Stimulated activated CD8-positive, alpha-beta memory T cell treated with anti-CD3 and anti-CD28 coated beads, Interleukin-4, amount 100 ng/mL, for 24 hours (primary cell): Measurements from ENCODE around the gene TAOK1.

ENCODE experiments used
- DNase-seq: peaks from one replicate; pipeline ENCODE4 v3.0.0-alpha.2; 2020; ENCODE audit warnings: low read depth

The TAOK1 gene

DNA sequence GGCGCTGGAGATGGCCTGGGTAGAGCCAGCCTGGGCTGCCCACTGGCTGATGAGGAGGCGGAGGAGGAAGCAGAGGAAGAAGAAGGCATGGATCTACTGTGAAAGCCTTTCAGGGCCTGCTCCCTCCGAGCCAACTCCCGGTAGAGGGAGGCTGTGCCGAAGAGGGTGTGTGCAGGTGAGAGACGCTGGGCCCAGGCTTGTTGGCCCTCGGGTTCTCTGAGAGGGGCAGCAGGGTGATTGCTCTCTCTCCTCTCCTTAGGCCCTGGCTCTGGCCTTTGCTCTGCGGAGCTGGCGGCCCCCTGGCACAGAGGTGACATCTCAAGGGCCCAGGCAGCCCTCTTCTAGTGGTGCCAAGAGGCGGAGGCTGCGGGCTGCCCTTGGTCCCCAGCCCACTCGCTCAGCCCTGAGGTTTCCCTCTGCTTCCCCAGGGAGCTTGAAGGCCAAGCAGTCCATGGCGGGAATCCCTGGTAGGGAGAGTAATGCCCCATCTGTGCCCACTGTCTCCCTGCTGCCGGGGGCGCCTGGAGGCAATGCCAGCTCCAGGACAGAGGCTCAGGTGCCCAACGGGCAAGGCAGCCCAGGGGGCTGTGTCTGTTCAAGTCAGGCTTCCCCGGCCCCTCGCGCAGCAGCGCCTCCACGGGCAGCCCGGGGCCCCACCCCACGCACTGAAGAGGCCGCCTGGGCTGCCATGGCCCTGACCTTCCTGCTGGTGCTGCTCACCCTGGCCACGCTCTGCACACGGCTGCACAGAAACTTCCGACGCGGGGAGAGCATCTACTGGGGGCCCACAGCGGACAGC lies 181.9 kb downstream of the TAOK1 start:
- no peak for DNase-seq

DNA sequence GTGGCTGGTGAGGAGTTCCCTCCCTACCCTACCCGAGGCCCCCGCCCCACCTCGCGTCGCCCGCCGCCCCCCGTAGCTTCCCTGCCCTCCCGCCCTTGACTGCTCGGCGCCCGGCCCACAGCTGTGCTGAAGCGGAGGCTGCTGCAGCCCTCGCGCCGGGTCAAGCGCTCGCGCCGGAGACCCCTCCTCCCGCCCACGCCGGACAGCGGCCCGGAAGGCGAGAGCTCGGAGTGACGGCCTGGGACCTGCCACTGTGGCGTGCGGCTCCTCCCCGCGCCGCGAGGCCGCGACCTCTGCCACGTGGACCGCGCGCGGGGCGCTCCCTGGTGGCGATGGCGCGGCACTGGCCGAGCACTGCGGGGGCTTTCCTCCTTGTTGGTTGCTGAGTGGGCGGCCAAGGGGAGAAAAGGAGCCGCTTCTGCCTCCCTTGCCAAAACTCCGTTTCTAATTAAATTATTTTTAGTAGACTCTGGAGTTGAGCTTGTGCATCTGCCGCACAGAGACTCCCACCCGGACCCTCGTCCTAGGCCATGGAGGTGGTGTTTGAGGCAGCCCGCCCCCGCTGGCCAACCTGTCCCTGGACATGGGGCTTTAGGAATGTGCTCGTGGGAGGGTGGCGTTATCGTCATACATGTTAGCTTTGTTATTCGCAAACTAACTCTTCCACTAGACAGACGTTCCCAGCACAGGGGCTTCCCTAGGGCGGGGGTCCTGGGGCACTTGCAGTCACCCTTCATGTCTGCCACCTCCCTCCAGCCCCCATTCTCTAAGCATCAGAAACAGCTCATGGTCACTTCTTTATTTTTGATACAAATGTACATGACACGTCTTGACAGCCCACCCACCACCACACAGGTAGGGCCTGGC lies 182.8 kb downstream of the TAOK1 start:
- no peak for DNase-seq

DNA sequence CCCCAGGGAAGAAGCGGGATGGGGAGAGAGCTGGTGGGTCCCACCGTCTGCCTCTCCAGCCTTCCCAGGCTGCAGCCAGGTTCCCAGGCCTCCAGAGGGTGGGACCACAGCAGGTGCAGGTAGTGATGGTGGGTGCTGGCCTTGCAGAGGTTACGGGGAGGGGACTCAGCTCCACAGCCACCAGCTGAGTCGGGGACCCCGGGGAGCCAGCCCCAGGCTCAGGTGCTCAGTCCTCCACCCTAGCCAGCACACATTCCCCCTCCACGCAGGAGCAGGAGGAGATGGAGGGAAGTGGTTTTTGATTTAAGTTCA lies 183.4 kb downstream of the TAOK1 start:
- DNase-seq = no peak

DNA sequence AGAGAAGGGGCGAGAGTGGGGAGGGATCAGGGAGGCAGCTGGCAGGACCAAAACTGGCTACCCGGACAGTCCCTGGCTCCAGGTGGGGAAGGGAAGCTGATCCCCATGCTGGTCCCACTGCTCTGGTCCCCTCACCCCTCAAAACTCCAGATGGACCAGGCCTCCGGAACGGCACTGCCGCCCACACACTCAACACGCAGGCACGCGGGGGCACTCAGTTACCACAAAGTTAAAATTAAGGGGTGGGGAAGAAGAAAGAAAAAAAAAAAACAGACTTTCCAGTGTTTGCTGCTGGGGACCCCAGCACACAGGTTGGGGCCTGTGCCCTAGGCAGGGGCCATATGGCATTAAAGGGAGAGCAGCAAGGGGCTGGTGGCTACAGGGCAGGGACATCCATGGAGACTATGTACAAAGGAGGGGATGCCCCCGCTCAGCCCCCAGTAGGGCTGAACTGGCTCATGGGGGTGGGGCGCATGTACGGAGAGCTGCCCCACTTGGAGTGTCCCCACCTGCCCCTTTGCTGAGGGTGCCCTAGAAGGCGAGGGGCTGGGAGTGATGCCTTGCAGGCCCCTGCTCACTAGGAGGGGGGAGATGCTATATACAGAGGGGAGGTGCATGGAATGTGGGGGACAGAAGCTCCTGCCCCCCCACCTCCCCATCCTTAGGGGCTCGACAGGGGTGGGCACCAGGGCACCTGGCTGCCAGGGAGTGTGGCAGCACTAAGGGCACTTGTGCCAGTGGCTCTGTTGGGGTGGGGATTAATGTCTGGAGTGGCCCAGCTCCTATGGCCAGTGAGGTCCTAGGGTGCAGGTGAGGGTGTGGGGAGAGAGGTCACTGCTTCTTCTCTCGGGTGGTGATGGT lies 183.9 kb downstream of the TAOK1 start:
- no peak for DNase-seq

DNA sequence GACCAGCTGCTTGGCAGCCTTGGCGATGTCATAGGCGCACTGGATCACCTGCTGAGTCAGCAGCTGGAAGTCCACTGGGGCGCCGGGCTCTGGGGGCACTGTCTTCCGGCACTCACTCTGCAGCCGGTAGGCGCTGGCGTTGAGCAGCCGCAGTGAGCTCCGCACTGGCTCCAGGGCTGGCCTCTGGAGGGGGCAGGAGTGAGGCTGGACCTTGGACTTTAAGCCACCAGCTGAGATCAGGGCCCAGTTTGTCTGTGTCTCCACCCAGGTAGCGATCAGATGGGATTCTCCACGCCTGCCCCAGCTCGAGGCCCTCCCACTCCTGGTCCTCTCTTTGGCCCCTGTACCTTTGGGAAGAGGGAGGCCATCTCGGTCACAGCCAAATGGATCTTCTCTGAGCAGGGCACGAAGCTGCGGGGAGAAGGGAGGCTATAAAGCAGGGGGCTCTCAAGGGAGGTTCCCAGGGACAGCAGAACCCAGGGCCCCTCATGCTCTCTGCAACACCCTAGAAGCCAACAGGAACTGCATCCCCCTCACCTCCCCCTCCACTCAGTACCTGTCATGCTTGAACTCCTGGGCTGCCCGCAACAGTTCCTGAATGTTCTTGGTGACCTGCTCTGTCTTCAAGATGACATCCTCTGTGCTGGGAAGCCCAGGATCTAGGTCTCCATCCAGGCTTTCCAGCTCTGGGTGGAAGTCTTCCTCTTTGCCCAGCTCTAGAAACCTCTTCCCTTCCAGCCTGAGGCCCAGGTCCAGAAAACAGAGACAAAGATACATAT lies 184.8 kb downstream of the TAOK1 start:
- no peak for DNase-seq

DNA sequence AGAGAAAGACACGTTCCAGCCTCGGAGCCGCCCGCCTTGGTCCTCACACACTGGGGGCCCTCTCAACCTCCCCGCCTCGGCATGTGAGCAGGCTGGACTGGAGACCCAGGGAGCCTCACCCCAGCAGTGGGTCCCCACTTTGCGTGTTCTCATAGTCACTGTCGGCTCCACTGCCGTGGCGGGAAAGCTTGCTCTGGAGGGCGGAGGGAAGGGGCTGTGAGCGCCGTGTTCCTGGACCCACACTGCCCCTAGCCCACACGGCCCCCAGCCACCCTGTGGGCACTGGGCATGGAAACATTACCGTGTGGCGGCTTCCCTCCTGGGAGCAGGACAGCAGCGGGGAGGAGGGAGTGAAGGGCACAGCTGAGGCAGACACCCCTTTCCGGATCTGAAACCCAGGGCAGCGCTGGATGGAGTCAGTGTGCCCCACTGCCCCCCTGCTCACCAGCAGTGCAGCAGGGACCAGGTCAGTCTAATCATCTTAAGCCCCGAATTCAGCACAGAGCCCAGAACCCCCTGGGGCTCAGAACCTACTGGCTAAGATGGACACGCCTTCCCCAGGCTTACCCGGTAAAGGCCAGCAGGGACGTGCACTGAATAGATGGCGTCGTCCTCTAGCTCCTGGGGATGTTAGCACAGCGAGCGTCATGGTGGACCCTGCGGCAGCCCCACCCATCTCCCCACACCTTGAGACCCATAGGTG lies 185.5 kb downstream of the TAOK1 start:
- DNase-seq = no peak

DNA sequence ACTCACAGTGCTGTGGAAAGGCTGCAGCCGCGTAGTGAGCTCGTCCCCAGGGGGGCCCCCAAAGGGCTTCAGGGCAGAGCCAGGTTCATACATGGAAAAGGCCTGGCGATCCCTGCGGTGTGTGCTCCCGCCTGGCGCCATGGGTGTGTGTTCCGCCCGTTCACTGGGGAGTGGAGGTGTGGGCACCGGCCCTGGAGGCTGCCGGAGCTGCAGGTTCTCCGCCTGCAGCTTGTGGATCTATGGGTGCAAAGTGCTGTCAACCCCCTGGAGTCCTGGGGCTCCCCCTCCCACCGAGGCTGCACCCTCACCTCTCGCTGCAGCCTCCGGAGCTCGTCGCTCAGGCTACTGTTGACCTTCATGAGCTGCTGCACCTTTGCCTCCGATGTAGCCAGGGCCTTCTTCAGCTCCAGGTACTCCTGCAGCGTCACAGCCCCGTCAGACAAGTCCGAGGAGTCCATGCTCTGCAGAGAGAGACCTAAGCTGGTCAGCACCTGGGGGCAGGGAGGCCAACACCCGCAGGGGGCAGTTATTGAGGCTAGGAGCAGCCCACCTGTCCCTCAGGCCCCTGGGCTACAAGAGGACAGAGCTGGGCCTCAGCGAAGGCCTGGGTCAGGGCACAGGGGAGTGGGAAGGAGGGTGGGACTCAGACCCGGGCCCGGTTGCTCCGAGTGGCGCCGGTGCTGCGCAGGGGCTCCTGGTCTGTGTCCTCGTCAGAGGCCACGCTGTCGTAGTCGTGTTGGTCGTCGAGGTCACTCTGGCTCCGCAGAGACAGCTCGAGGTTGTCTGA lies 186.2 kb downstream of the TAOK1 start:
- DNase-seq = no peak

DNA sequence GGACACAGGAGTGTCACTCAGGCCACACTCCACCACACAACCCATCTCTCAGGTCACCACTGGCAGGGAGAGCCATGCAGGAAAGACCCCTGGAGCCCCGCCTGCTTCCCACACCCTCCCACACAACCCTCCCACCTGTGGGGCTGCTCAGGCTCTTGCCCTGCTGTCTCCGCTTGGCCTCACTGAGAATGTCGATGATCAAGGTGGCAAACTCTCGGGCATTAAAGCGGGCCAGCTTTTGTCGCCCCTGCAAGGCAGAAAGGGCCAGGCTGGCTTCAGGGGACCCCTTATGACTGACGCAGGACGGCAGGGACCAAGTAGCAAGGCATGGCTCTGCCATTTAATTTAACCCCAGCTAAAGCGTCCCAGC lies 186.8 kb downstream of the TAOK1 start:
- DNase-seq = no peak

DNA sequence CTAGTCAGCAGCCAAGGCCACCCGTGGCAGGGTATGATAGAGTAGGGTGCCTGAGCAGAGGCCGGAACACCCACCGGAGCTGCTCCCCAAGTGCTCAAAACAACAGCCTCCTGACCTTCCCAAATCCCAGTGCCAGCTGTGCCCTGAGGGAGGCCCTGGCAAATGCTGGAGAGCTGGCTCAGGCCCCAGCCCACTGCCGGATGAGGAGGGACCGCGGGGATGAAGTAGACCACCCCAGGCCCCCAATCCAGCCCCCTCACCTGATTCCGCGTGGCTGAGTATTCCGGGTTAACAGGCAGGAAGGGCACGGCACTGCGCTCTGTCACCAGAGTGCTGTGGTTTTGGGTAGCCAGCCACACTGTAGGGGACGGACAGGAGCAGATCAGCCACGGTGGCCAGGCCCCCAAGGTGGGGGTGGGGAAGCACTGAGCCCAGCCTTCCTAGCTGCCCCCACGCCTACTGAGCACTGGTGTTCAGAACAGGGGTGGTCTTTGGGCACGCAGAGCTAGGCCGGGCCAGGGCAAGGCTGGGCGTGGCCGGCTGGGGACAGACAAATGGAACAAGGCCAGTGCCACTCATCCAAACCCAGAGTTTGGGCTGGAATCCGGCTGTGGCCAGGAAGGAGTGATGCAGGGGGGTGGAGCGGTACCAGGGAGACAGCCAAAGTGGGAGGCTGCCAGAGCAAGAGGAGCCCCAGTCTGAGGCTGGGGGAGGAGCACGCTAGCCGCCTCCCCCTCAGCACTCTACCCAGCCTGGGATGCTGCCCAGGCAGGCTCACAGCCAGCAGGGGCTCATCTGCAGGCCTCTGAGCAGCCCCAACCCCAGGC lies 187.4 kb downstream of the TAOK1 start:
- no peak for DNase-seq

DNA sequence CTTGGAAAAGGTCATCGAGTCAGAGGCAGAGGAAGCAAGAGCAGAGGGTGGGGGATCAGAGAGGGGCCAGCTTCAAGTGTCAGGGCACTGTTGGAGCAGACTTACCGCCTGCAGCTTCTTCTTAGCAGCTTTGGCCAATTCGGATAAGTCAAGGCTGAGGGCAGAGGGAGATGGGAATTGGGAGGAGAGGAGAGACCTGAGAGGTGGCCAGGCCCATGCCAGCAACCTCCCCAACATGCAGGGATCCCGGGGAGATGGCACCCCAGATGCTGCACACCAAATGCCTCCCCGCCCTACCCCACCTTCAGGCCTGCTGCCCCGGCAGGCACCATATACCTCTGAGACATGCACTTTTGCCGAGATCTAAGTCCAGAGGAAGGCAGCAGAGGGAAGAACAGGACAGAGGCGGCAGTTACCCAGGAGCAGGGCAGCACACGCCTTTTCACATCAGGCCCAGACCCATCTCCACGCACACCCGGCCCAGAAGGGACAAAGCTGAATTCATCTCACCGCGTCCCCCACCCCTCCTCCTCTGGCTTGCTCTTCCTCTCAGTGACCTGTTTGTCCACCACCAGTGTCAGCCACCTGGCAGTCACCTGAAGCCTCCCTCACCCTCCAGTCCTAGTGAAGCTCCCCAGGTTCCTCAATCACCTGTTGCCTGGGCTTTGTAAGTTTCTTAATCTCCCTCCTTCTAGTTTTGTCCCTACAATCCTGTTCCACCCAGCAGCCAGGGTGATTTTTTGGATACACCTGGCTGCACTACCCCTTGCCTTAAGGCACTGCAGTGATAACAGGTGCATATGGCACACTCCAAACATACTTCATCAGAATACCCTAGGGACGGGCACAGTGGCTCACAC lies 188.7 kb downstream of the TAOK1 start:
- no peak for DNase-seq

DNA sequence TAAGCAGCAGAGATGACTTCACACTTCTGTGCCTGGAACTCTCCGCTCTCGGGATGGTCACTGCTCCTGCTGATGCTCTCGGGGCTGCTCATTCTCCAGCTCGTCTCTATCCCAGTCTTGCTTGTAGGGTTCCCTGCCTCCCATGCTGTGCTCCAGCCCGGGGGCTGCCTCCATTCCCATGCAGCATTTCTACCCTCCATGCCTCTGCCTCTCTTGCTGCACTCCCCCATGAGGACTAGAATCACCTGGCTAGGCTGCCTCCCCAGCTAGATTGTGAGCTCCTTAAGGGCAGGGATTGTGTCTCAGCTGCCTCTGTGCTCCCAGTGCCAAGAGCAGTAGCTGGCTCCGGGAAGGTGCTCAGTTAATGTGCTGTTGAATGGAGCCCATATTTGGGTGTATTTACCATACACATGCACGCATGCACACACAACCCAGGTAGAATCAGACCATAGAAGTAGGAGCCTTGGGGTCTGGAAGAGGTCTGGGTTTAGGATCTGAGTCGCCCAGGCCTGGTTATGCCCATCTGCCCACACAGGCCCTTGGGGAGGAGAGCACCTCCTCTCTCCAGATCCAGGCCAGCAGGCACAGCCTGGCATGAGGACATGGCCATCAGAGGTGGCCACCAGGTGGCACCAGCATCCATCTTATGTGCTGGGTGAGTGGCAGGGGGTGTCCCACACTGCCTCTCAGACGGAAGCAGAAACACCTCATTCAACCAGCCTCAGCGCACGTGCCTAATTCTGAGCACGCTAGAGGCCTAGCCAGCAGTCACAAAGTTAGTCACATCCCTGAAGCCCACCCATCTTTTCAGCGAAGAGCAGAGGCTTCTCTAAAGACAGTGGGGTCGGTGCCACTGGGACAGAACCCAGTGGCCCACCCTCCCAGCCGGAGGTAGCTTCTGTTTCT lies 190.0 kb downstream of the TAOK1 start:
- DNase-seq = peak; percentile 82

DNA sequence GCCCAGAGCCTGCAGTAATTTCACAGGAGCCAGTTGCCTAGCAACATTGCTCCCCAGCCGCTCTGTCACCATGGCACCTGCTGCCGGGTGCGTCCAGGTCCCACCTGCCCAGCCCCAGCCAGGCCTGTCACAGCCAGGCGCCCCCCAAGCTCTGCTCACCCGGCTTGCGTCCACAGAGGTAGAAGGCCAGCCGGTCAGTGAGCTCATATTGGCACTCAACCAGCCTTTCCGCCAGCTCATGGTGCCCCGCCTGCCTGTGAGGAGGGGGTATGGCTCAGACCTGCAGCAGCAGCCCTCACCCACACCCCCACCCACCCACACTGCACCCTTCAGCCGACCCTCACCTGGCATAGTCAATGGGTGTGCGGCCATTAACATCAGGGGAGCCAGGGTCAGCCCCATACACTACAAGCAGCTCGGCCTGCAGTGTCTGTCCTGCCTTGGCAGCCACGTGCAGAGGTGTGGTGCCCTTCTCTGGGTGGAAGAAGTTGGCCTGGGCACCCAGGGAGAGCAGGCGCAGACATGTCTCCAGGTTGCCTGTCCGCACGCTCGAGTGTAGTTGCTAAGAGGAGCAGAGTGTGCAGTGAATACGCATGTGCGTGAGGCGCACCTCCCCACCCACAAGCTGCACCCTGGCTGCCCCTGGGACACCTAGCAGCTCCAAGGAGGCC lies 191.6 kb downstream of the TAOK1 start:
- no peak for DNase-seq

DNA sequence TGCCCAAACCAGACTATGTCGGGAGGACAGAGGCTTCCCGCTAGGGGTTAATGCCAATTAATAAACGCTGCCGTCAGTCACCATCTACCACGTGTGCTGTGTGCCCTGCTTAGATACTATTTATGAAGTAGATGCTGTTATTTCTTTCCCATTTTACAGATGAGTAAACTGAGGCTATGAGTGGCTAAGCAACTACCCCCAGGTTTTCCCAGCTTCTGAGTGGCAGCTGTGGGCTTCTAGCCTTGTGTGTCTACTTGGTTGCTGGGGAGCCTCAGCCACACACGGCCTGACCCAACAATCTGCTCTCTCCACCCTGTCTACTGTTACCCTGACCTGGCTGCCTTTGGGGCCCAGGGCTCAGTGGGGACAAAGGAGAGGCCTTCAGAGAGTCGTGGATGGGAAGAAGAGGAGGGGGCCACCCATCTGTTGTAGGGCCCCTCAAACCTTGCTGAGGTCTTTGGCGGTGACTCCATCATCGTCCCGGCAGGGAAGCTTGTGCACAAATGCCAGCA lies 192.1 kb downstream of the TAOK1 start:
- no peak for DNase-seq

DNA sequence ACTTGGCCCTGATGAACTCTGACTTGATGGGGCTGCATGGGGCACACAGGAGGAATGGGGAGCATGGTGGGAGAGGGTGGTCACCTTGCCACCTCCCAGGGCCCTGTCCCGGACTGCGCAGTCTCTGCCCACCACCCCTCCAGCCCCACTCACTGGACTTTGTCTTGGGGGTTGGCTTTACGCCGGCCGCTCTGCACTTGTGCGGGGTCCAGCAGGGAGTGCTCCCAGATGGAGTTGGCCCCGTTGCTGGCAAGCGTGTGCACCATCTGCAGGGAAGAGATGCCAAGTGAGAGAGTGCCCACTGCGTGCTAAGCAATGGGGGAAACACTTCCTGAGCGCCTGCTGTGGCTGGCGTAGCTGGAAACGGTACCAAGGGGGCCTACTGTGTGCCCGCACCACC lies 192.6 kb downstream of the TAOK1 start:
- DNase-seq = no peak

DNA sequence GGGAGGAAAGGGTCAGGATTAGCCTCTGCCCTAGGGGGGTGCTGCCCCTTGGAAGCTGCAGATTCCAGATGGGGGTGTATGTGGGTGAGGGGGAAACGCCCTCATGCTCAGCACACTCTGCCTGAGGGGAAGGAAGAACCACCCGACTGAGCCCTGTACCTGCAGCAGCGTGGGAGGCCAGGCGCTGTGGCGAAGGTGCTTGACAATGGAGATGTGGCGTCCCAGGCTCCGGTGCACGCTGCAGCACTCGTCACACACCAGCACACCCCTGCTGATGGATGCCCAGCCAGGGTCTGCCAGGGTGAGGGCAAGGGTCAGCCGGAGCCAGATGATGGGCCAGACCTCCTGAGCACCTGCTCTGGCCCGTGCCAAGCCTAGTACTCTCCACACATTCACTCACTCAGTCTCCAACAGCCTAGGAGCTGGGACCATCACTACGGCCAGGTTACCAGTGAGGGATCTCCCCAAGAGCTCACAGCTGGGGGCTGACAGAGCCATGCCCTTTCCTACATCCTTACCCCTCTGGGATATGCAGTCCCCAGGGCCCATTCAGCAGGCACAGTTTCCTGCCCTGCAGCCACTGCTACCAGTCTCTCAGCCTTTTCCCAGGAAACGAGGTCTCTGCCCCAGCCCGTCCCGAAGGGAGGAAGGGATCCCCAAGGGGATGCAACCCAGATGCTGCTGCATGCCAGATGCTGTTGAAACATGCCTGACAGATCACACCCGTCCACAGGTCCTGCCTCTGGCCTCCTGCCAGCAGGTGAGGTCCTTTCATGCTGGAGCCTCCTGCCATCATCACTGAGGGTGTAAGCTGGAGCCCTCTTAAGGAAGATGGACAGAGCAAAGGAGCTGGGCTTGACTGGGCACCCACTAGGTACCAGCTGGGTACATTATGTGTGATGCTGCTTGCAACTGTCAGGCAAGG lies 193.4 kb downstream of the TAOK1 start:
- DNase-seq = no peak
